HG02885 (cell line): ENCODE measurements around the gene FAIM2.

Experiments used
- ATAC-seq: cut with Tn5 transposase; IDR thresholded peaks from one replicate; pipeline ENCODE4 v1.9.1; 2021; ENCODE audit warnings: mild to moderate bottlenecking; ENCODE audit not compliant: unreplicated experiment, poor library complexity

FAIM2 gene

DNA sequence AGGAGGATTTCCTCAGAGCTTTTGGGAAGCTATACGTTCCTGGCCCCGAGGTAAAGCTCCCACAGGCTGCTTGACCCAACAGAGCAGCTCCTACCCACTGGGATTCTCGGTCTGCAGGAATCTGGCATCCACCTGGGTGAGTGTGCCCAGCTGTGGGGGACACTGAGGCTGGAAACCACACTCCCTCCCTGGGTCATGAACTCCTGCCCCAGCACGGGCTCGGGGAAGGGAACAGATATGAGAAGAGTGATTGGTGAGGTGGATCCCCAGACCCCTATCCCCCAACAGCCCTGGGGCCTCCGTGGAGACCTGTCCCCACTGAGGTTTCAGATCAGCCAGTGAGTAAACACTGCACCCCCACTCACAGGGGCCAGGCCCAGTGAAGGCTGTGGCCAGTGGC is 3.3 kb downstream of the FAIM2 start:
- no peak for ATAC-seq

DNA sequence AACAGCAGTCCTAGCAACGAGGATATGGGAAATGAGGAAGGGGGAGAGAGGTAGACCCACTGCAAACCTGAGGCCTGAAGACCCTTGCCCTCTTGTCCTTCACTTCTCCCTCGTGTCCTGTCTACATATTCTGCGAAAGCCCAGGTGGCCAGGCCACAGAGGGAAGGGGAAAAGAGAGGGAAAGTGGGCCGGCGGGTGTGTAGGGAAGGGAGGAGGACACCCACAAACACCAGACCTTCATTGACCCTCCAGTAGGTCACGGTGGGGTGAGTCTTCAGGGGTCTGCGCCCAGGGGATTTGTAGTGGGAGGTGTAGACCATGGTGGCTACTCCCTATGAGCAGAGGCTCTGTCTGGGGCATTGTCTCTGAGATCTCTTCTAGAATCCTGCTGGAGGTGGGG is 3.8 kb downstream of the FAIM2 start:
- ATAC-seq = no peak

DNA sequence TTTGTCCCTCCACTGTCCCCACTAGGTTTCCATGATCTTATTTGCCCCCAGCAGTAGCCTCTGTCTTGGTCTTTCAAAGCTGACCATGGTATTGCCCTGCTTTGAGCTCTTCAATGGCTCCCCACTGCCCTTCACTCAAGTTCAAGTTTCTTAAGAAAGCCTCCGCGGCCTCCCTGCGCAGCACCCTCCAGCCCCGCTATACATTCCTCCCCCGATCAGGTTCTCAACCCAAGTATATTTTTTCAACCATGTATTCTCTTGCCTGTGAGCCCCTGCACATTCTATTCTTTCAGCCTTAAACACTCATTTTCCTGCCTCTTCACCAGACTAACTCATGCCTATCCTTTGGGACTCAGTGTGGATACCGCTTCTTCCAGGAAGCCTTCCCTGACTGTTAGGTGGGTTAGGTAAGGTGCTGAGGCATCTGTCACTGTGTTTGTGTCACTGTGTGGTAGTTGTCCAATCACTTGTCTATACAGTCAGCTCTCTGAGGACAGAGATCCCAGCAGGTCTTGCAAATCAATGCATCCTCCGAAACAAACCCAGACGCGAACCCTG is 4.3 kb downstream of the FAIM2 start:
- ATAC-seq = no peak

DNA sequence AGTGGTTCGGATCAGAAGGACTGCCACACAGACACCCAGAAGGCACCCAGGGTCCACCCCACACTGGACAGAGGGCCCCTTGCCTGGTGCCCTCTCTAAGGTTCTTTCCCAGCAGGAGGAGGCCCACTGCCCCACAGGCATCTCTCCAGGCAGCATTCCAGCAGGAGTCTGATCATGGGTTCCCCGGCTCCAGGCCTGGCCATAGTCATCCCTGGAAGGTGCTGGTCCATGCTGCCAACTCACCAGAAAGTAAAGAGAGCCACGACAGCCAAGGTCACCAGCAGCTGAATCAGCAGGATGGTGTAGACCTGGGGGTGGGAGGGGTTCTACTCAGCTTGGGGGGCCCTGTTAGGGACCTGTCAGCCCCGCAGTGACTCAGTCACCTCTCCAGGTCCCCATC is 6.4 kb downstream of the FAIM2 start:
- no peak for ATAC-seq

DNA sequence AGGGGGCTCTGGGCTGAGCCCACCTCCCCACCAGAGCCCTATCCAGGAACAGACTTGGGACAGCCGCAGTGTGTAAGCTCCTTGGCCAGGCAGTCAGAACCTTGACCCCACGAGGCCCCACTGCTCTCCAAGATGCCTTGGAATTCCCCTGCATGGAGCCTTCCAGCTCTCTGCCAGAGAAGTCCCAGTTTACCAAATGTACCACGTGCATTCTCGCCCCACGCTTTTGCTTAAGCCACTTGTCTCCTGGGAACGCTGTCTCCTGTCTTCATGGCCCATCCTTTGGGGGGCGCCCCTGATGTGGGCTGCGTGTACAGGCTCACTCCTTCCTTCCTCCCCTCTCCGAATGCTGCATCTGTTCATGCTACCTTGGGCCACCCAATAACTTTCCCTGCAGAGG is 7.9 kb downstream of the FAIM2 start:
- no peak for ATAC-seq

DNA sequence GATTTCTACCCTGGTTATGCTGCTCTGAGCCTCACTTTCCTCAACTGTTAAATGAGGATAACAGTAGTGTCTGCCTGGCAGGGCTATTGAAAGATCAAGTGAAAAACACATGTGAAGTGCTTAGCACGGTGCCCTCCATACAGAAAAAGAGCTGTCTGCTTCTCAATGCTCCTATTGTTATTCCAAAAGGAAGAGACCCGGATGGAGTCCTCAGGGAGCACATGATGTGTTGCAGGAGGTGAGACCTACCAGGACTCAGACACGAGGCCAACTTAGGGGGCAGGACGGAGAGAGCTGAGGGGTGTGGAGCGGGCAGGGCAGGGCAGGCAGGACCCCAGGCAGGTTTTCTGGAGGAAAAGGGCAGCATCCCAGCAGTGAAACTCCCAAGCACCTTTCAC is 8.9 kb downstream of the FAIM2 start:
- no peak for ATAC-seq

DNA sequence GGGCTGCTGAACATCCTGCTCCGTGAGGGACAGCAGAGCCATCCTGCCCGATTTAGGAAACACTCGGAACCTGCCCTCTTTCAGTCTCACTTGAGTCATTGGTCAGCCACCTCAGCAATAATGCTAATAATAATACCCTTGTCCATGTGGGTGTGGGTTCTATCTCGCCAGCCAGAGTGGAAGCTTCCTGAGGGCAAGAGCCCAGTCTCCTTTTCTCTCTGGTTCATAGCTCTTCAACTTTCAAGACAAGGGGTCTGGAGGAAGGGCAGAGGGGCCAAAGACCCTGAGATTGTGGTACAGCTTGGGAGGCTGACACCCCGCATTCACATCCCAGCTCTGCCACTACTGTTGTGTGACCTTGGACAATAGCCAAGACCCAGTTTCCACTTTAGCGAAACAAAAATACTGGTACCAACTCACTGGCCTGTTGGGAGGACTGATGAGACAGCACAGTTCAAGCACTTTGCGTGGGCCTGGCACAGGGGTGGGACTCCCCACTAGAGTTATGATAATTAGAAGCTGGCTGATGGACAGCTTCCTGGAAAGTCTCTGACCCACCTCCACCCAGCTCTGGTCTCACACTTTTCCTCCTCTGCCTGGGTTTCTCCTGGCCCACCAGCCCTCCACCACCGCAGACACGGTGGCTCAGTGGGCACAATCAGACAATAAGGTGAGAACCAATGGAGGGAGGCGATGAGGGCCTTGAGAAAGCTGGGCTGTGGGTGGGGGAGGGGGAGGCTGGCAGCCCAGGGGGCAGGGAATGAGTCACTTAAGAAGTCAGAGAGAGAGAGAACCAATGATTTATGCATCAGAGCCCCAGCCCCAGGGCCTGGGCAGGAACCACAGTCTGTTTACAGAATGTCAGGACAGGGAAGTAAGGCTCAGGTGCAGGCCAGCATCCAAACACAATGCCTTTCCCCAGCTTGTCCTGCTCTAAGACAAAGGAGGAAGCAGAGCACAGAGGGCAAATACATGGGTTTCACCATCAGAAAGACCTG is 9.6 kb downstream of the FAIM2 start:
- ATAC-seq = no peak

DNA sequence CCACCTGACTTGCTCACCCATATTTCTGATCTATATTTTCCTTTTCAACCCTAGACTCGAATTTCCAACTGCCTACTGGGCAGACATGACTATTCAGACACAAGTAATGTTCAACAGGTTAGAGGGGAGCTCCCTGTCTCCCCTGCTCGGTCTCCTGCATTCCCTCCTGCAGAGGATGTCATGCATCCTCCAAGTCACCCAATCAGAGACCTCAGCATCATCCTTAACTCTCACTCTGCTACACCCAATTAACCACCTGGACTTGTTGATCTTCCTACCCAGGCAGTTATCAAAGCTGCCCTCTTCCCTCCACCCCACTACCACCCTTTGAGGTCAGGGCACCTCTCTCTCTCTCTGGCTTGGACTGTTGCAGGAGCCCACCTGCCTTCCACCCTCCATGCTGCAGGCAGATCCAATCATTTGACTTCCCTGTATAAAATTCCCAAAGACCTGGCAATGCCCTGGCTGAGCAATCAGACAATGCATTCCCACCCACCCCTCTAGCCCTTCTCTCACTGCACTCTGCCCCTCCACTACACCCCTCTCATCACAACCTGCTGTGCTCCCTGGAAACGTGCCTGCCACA is 10.9 kb downstream of the FAIM2 start:
- no peak for ATAC-seq

DNA sequence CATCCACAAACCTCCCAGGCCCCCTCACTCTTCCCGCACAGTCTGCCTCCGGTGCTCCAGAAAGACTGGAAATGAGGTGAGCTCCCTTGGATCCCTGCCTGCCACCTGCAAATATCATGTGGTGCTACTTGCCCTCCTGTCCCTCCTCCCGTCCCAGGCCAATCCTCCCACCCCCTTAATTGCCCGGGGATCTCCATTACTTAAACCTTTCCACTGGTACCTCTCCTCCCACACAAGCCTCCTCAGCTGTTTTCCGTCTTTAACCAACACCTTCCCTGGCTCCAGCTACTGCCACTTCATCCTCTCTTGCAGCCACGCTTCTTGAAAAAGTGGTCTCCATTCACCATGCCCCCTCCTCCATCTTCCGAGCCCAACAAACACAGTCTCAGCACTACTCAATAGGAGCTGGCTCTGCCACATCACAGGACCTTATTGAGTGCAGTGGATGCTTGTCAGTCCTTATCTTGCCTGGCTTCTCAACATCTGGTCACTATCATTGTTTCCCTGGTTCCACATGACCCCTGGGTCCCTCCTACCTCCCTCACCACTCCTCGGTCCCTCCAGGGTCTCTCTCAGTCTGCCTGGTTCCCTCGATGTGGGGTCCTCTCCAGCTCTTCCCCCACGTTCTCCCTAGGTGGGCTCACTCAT is 11.5 kb downstream of the FAIM2 start:
- ATAC-seq = no peak

DNA sequence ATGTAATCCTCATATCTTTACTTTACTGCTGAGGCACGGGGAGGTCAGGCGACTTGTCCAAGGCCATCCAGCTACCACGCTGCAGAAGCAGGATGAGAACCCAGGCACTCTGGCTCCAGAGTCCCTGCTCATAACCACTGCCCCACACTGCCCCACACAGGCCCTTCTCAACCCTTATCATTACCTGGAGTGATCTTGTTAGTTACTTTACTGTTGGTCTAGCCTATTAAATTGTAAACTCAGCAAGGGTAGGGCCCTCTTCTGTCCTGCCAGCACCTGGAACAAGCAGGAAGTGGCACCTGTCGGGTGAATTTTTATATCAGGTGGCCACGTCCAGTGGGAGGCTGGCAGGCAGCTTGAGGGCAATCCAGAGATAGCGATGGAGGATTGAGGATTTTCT is 12.2 kb downstream of the FAIM2 start:
- ATAC-seq = no peak

DNA sequence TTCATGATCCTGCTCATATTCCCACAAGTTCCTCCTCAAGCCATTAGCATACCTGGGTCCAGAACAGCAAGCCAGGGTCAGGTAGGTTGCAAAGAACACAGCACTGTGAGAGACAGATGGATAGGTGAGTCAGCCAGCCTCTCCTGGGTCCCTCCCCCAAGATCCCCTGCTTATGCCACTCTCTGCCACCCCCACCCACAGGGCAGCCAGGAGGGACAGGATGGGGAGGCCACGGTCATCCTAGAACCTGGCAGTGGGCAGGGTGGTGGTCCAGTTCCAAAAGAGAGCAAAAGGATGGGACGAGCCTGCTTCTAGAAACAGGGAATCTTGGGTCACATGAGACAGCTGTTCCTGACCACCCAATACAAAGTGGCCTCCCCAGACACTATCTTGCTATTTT is 12.7 kb downstream of the FAIM2 start:
- no peak for ATAC-seq

DNA sequence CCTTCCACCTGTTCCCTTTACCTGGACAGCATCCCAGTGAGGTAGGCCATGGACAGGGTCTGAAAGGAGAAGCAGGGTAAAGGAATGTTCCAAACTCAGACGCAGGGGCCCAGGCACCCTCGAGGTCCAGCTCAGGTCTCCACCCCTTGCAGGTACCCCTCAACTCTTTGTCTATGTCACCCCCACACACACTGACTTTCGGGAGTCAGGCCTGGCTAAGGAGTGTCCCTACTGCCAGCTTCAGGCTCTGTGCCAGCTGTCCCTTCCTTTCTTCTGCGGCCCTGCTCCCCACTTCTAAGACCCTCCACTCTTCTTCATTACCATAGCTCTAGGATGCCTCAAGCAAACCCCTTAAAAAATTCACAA is 13.6 kb downstream of the FAIM2 start:
- ATAC-seq = no peak

DNA sequence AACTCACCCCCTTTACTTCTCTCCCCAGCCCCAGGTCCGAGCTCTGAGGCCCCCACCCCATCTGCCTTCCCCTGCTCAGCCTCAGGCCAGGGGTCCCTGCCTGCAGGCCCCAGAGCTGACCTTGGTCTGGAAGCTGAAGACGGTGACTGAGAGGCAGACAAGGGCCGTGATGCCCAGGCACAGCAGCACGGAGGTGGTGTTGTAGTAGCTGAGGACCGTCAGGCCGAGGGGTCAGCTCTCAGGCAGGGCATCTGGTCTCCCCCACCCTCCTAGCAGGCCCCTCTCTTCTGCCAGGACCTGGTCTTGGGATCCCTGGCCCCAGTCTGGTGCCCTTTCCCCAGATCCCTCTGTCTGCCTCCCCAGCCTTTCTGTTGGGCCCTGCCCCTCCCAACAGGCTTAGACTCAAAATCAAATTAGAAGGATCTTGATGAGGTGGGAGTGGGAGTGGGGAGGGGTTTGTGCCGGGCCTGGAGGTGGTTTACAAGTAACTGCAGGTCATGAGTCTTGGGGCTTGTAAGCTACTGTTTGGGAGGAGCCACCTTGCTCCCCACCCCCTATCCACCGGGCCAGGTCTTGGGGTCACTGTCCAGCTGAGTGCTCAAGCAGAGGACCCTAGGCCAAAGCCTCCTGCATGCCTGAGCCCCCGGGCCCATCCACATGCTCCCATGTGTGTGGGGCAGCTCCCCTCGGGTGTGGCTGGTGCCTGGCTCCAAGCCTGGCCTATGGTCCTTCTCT is 14.2 kb downstream of the FAIM2 start:
- no peak for ATAC-seq

DNA sequence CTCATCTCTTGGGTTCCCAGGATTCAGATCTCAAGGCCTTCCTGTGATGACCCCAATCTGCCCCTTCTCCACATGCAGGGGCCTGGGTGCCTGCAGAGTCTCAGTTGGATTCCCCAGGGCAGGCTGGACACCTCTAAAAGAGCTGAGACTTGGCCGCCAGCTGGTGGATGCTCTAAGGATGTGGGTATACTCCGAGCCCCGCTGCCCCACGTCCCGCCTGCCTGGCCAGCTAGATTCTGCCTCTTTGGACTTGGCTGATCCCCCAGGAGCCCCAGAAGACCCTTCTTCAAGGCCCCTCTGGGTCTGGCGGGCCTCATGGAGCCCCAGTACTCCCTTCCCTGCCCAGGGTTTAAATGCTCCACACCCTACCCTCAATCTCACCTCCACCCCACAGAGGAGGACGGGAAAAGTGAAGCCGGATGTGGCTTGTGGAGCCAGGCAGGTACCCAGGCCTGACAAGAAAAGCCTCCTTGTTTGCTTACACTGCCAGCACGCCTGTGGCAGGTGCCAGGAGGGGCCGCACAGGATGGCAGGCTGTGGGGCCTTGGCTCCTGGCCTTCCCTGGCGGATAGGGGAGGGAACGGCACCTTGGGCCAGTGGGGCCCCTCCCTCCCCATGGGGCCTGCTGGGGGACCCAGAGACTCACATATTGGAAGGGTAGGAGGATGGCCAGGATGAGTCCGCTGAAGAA is 15.1 kb downstream of the FAIM2 start:
- no peak for ATAC-seq

DNA sequence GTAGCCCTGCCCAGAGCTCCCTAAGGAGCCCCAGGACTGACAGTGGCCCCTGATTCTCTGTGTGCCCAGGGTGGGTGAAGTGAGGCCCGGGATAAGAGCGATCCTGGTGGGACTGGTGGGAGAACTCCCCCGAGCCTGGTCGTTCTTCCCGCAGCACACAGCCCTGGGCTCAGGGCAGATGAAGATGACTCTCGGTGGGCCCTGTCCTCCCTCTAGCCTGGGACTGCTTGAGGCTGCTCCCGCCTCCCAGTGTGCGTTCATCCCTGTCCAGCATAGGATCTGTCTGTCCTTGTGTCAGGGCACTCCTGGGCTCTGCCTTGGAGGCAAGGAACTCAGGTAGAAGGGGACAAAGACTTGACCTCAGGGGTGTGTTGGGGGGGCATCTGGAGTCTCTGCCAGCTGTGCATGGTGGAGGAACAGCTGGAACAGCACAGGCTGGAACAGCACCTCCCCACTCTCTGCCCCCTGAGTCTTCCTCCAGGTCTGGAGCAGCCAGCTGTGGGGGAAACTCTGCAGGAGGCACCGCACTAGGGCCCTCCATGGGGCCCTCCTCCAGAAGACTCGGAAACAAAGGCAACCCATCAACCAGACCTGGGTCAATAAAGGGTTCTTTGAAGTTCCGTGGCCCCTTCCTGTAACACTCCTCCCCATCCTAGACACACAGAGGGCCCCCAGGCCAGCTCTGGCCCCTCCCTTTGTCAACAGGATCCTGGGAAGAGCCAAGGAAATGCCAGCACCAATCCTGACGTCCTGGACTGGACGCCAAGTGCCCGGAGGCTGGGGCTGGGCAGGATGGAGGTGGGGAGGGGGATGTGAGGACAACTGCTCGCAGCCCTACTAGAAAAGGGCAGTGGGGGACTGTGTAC is 15.9 kb downstream of the FAIM2 start:
- ATAC-seq = no peak

DNA sequence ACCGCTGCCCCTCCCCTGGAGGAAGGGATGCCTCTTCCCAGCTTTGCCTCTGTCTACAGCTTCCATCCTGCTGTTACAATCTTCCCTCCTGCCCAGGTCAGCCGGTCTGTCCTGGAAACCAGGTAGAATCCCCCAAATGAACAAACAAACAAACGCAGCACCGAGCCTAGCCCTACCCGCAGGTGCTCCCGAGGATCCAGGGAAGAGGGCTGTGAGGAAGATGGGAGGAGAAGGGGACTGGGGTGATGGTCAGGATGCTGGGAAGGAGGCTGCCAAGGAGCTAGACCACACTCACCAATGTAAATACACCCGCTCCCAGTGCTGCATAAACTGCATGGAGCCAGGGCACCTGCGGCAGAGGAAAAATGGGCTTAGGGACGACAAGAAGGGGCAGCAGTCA is 16.6 kb downstream of the FAIM2 start:
- ATAC-seq = no peak

DNA sequence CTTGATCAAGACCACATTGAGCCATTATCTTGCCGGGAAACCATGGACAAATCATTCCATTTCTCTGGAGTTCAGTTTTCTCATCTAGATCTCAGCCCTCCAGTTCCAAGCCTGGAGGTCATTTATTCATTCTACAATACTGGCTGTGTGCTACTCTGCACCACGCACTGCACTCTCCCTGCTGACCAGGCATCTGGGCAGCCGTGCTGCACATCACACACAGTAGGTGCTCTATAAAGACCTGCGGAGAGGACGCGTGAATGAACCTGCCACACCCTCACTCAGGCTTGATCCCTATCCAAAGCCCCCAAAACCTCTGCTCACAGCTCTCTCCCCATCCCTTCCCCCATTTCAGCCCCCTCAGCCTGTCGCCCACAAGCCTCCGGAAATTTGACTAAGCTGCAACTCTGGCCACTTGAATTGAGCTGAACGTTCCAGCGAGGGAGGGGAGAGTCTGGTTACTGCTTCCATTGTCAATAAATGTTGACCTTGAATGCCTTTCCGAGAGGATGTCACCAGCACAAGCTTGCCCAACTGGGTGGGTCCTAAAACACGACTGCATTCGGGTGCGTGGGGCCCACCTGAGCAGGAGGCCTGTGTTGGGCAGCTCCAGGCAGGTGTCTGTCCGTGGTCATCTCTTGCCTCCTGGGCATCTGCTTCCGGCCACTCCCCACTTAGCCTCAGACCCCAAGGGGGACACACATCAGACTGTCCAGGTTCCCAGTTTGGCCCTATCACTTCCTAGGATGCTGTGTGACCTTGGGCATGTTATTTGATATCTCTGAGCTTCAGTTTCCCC is 17.8 kb downstream of the FAIM2 start:
- no peak for ATAC-seq

DNA sequence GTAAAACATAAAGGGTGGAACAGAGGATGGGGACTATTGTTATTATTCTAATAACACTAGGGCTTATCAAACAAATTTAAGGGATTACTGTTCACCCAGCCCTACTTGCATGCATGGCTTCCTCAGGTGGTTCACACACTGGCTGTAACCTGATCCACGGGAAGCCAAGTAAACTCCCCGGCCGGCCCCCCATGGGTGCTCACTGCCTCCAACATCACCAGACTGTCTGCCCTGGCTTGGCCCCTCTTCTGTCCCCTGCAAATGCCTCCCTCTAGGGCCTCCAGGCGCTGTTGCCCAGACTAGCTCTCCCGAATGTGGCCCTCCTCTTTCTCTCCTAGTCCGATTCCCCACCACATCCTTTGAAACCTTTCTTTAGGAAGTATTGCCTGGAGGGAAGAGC is 18.6 kb downstream of the FAIM2 start:
- ATAC-seq = no peak
